Type B pancreatic cell (in vitro differentiated cells): ENCODE results near the gene CAMK1D. TPM values are rescaled to one million over a fixed set of nuclear protein-coding genes. Genes with fewer than 3 reads are reported as not detected.

Source experiments
- DNase-seq: peaks from one replicate; pipeline ENCODE4 v3.0.0; 2021; ENCODE audit warnings: mixed read lengths; ENCODE audit not compliant: unreplicated experiment; ENCODE audit errors: extremely low spot score
- H3K27ac Mint-ChIP-seq: 2 replicates; pipeline ENCODE4 v1.8.0; 2021; ENCODE audit warnings: mild to moderate bottlenecking, mixed read lengths
- H3K27me3 Mint-ChIP-seq: 2 replicates; pipeline ENCODE4 v1.8.0; 2021; ENCODE audit warnings: mixed read lengths
- H3K36me3 Mint-ChIP-seq: 2 replicates; pipeline ENCODE4 v1.8.0; 2021; ENCODE audit warnings: mixed read lengths
- H3K4me1 Mint-ChIP-seq: one replicate; pipeline ENCODE4 v1.8.0; 2021; ENCODE audit warnings: mixed read lengths; ENCODE audit not compliant: unreplicated experiment
- H3K4me3 Mint-ChIP-seq: 2 replicates; pipeline ENCODE4 v1.8.0; 2021; ENCODE audit warnings: mild to moderate bottlenecking, mixed read lengths
- H3K9me3 Mint-ChIP-seq: 2 replicates; pipeline ENCODE4 v1.8.0; 2021; ENCODE audit warnings: mixed read lengths
- total RNA-seq: library from RNA; stranded (reverse); gene quantifications from 2 replicates; pipeline ENCODE4 v1.2.1, GENCODE V29; 2021; ENCODE audit warnings: low replicate concordance
- TF ChIP-seq, protein P1 (sequence below): fragments of 200-600 bp; sonication (generic); conservative IDR thresholded peaks from 2 replicates; pipeline ENCODE4 v1.5.0; 2021; ENCODE audit warnings: antibody characterized with exemption, mild to moderate bottlenecking

CAMK1D gene
- total RNA-seq, 1 donor from 2014 or later = 12.2 TPM

DNA sequence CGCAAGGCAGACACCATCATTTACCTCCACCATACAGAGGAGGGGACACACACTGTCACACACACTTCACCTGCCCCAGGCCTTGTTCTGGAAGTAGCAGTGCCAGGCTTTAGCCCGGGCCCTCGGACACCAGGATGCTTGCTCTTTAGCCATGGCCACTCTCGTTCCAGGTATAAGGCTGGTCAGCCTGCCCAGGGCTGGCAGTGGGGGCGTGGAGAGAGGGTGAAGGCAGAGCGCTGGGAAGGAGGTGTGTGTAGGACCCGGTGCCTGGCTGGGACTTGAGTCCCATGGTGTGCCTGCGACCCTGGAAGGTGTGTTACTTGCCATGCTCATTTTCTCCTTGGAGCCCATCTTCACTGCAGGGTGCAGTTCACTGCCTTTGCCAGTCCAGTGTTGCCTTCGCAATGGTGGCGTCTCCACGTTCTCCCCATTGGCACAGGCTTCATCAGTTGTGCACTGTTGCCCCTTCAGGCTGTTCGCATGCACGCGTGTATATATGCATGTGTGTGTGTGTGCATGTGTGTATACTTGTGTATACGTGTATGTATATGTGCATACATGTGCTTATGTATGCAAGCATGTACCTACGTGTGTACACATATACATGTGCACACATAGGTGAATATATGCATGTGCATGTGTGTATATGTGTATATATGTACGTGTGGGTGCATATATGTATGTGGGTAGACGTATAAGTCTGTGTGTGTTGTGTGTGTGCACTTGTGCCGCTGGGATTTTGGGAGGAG lies 153.4 kb downstream of the CAMK1D start:
- peaks cover 9% of the 10 kb centered on the region for H3K36me3 Mint-ChIP-seq
- TF ChIP-seq, protein P1, sequence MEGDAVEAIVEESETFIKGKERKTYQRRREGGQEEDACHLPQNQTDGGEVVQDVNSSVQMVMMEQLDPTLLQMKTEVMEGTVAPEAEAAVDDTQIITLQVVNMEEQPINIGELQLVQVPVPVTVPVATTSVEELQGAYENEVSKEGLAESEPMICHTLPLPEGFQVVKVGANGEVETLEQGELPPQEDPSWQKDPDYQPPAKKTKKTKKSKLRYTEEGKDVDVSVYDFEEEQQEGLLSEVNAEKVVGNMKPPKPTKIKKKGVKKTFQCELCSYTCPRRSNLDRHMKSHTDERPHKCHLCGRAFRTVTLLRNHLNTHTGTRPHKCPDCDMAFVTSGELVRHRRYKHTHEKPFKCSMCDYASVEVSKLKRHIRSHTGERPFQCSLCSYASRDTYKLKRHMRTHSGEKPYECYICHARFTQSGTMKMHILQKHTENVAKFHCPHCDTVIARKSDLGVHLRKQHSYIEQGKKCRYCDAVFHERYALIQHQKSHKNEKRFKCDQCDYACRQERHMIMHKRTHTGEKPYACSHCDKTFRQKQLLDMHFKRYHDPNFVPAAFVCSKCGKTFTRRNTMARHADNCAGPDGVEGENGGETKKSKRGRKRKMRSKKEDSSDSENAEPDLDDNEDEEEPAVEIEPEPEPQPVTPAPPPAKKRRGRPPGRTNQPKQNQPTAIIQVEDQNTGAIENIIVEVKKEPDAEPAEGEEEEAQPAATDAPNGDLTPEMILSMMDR = no peak
- H3K4me3 Mint-ChIP-seq = peak overlapping the region; percentile 55
- no peaks in the 10 kb centered on the region for H3K9me3 Mint-ChIP-seq
- no peaks in the 10 kb centered on the region for H3K27me3 Mint-ChIP-seq
- DNase-seq = no peak
- H3K4me1 Mint-ChIP-seq = peaks cover 52% of the 10 kb centered on the region
- H3K27ac Mint-ChIP-seq = peak overlapping the region; percentile 74

DNA sequence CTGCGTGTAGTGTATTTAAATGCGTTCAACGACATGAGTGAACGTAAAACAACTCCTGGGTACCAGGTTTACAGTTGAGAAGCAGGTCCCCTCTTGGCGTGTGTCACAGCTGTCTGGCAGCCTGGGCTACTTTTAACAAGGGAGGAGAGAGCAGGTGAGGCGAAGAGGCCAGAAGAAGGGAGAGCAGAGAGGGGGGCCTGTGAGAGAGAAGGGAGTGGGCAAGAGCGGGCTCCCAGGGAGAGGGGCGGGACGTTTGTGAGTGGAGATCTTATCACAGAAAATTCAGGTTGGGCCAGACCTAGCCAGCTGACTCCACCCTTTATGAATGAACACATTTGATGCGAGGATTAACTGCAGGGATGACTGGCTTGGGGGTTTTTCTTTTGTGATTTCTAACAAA lies 154.0 kb downstream of the CAMK1D start:
- peaks cover 52% of the 10 kb centered on the region for H3K4me1 Mint-ChIP-seq
- H3K27me3 Mint-ChIP-seq = no peaks in the 10 kb centered on the region
- DNase-seq = no peak
- H3K36me3 Mint-ChIP-seq = peaks cover 8% of the 10 kb centered on the region
- H3K4me3 Mint-ChIP-seq = peak overlapping the region; percentile 55
- H3K27ac Mint-ChIP-seq = peak overlapping the region; percentile 74
- TF ChIP-seq, protein P1 = no peak
- H3K9me3 Mint-ChIP-seq = no peaks in the 10 kb centered on the region

DNA sequence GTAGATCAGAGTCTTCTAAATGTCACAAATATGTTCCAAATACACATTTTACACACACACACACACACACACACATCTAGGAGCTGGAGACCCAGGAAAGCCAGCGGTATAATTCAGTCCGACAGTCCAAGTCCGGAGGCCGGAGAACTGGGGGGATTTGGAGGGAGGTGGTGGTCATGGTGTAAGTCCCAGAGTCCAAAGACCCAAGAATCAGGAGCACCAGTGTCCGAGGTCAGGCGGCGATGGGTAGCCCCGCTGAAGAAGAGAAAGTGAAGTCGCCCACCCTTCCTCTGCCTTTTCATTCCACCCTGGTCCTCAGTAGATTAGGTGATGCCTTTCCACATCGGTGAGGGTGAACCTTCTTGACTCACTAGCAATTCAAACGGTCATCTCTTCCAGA lies 154.8 kb downstream of the CAMK1D start:
- TF ChIP-seq, protein P1 = no peak
- Mint-ChIP-seq H3K36me3 (peaks cover 8% of the 10 kb centered on the region), H3K4me1 (peaks cover 47% of the 10 kb centered on the region), H3K27ac (no peak overlapping the region), H3K9me3 (no peaks in the 10 kb centered on the region), H3K4me3 (no peak overlapping the region), H3K27me3 (no peaks in the 10 kb centered on the region)
- no peak for DNase-seq

DNA sequence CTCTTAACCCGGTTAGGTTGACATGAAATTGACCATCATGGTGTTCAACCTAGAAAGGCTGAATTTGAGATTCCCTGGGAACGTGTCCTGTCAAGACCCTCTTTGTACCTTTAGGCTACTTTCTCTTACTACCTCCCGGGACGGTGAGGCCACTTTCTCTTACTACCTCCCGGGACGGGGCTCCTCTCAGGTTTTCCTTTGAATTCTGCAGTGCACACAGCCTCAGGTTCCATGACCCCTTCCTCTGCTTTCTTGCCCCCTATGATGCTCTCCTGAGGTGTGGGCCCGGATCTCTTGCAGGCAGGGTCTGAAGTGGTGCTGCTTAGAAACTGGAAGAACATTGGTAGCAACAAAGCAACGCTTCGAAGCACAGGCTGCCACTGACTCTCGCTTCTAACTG lies 155.3 kb downstream of the CAMK1D start:
- Mint-ChIP-seq H3K9me3 (no peaks in the 10 kb centered on the region), H3K27ac (no peak overlapping the region), H3K4me3 (no peak overlapping the region), H3K27me3 (no peaks in the 10 kb centered on the region), H3K4me1 (peaks cover 43% of the 10 kb centered on the region), H3K36me3 (peaks cover 8% of the 10 kb centered on the region)
- no peak for DNase-seq
- TF ChIP-seq, protein P1 = no peak

DNA sequence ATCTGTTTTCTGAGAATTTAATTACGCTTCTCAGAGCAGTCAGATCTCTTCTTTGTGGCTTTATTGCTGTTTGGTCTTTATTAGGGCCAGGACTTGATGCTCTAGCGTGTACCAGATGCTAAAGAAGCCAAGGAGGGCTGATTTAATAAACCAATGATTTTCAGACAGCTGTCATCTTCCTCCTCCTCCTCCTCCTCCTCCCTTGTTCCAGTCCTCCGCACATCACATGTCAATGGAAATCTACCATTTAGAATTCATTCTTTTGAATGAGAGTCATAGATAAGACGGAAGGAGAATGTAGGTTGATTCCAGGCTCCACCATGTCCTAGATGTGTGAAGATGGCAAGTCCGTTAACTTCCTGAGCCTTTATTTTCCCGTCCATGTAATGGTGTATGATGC lies 156.3 kb downstream of the CAMK1D start:
- Mint-ChIP-seq H3K36me3 (peaks cover 8% of the 10 kb centered on the region), H3K27me3 (no peaks in the 10 kb centered on the region), H3K27ac (no peak overlapping the region), H3K4me3 (no peak overlapping the region), H3K4me1 (peaks cover 40% of the 10 kb centered on the region), H3K9me3 (no peaks in the 10 kb centered on the region)
- TF ChIP-seq, protein P1 = no peak
- no peak for DNase-seq
